Ureter (tissue), 1 donor: ENCODE data around the gene KLHL20. TPM values are rescaled to one million over a fixed set of nuclear protein-coding genes. Genes with fewer than 3 reads are reported as not detected.
"Not testable (repeated sequence)": the region's sequence is repeated elsewhere in the genome, so short reads cannot be mapped to it uniquely, and the experiment has no call there.

Experiments
- DNase-seq: peaks from one replicate; pipeline ENCODE4 v3.0.0-alpha.2; 2020; ENCODE audit warnings: low spot score
- total RNA-seq: library from RNA; stranded (reverse); gene quantifications from one replicate; pipeline ENCODE4 v1.2.4, GENCODE V29; 2023
- donor health status: DM: yes; HTN: yes; CAD: no.

The KLHL20 gene, protein sequence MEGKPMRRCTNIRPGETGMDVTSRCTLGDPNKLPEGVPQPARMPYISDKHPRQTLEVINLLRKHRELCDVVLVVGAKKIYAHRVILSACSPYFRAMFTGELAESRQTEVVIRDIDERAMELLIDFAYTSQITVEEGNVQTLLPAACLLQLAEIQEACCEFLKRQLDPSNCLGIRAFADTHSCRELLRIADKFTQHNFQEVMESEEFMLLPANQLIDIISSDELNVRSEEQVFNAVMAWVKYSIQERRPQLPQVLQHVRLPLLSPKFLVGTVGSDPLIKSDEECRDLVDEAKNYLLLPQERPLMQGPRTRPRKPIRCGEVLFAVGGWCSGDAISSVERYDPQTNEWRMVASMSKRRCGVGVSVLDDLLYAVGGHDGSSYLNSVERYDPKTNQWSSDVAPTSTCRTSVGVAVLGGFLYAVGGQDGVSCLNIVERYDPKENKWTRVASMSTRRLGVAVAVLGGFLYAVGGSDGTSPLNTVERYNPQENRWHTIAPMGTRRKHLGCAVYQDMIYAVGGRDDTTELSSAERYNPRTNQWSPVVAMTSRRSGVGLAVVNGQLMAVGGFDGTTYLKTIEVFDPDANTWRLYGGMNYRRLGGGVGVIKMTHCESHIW
- total RNA-seq = 28.8 TPM

DNA sequence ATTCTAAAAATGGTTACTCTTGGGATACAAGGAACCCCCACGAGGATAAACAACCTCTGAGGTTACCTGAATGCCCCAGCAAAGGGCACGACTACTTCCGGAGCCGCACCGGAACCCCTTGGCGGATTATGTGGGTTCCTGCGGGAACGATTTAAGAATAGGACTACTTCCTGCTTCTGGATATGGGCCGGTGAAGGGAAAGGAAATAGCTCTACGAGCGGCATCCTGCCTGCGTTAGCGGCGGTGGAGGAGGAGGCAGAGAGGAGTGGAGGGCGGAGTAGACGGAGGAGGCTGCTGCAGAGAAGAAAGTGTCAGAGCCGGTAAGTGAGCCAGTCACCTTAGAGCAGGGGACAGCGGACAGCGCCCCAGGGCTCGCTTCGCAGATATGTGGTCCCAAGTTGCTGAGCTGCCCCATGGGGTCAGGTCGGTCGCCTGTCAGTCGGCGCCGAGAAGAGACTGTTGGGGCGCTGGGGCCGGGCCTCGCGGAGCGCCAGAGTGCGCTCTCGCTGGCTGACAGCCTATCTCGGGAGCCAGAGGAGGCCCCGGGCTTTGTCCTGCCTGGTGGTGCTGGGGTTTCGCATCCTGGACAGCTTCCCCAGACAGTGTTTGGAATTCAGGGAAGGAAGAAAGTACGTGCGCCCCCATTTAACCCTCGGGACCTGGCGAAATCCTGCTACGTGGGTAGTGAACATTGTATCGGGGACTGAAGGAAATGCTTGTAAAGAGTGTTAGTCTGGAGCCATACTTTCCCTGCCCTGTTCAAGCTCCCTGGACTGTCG is at the start of gene KLHL20:
Gene KLHL20, plus strand, starts transcription at position 223 of the 779 bp plus-strand sequence. CDS start 1,063 bp downstream, outside the sequence.
- DNase-seq = peak; percentile 87

- DNase-seq = no peak
These were observed 48.1 kb upstream of the KLHL20 start for GRCh38 chr1:173666646-173667045.

DNA sequence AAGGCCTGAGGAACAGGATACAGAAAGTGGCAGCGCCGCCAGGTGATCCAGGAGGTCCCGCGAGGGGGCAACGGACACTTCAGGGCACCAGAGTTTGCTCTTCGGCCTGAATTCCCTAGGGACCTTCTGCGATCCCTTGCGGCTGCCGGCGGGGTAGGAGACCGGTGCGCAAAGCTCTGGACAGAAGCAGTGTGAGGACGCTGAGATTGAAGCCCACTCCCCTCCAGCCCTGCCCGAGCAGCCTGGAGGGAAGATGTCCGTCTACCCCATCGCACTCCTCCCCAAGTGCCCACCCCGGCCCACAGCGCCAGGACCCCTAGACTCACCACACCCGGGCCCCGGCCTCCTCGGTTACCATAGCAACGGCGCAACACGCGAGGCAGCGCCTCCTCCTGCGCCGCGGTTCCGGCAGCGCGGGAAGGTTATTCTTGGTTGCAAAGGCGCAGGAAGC is 45.3 kb upstream of the KLHL20 start, which contains the start of gene ANKRD45:
Gene ANKRD45, minus strand, starts transcription at position 361 of the 451 bp plus-strand sequence. CDS start 10,433 bp downstream, outside the sequence.
- DNase-seq = no peak

- DNase-seq = not testable (repeated sequence)
These were observed 40.3 kb upstream of the KLHL20 start for GRCh38 chr1:173674496-173674895.

DNA sequence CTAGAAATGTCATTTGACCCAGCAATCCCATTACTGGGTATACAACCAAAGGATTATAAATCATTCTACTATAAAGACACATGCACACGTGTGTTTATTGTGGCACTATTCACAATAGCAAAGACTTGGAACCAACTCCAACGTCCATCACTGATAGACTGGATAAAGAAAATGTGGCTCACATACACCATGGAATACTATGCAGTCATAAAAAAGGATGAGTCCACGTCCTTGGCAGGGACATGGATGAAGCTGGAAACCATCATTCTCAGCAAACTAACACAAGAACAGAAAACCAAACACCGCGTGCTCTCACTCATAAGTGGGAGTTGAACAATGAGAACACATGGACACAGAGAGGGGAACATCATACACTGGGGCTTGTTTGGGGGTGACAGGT is 34.6 kb upstream of the KLHL20 start:
- DNase-seq = not testable (repeated sequence)

DNA sequence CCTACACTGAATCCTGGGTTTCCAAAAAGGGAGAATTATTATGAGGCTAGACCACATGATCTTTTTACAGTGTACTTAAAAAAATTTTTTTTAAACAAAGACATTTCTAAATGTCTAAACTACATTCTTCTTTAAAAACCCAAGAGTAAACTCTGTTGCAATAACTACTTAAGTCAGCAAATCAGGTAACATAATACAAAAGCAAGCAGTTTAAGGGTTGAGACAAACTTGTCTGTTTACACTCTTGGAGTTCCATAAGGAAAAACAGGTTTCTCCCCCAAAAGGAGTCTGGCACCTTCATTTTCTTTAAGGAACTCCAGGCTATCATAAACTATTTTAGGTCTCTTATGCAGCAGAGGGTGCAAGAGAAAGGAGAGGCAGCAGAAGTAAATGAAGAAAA is 32.6 kb upstream of the KLHL20 start:
- DNase-seq = no peak

DNA sequence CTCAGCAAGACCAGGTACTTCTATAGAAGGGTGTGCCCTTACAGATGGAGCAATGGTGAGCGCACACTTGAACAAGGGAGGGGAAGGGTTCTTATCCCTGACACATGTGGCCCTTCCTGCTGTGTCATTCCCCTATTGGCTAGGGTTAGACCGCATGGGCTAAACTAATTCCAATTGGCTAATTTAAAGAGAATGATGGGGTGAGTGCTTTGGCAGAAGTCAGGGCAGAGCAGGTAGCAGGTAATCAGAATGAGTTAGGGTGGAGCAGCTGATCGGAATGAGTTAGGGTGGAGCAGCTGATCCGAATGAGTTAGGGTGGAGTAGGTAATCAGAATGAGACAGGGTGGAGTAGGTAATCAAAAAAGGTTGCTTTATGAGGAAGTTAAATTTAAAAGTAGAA is 30.9 kb upstream of the KLHL20 start:
- DNase-seq = not testable (repeated sequence)

DNA sequence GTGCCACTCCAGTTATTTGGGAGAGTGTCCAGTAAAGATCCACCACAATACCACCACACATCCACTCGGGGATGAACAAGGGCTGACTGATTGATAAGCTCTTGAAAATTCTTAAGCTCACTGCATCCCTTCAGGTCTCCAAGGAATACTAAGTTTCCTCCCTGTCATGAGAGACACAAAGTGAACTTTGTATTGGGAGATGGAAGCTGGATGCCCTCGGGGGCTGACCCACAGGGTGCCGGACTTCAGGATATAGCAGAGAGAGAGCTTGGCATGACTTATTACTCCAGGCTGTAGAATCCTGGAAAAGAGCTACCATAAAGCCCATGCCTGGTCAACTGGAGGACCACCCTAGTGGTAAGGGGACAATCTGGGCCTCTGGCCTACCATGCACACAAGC is 29.7 kb upstream of the KLHL20 start:
- not testable (repeated sequence) for DNase-seq

GRCh38 chr1:173688300-173688699 is 26.5 kb upstream of the KLHL20 start:
- DNase-seq = no peak

DNA sequence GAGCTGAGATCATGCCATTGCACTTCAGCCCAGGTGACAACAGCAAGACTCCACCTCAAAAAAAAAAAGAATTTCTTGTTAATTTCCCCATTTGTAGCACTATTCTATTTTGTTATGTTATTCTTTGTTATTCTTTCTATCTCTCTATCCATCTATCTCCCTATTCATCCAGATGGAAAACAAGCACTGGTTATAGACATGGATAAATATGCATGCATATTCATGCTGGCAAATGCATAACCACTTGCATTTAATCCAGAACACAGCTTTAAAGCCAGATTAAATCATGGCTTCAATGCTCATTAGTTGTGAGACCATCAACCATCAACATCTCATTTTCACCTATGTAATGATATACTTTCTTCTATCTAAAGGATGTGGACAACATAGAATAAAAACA is 21.5 kb upstream of the KLHL20 start:
- no peak for DNase-seq

DNA sequence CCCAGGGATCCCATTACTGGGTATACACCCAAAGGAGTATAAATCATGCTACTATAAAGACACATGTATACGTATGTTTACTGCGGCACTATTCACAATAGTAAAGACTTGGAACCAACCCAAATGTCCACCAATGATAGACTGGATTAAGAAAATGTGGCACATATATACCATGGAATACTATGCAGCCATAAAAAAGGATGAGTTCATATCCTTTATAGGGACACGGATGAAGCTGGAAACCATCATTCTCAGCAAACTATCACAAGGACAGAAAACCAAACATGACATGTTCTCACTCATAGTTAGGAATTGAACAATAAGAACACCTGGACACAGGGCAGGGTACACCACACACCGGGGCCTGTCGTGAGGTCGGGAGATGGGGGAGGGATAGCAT is 13.5 kb upstream of the KLHL20 start:
- DNase-seq = not testable (repeated sequence)

DNA sequence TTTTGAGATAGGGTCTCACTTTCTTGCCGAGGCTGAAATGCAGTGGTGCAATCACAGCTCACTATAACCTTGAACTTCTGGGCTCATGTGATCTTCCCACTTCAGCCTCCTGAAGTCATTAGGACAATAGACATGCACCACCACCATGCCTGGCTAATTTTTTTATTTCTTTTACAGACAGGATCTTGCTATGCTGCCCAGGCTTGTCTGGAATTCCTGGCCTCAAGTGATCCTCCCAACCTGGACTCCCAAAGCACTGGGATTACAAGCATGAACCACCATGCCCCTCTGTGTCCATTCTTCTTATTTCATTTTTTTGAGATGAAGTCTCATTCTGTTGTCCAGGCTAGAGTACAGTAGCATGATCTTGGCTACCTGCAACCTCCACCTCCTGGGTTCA is 12.0 kb upstream of the KLHL20 start:
- no peak for DNase-seq

- no peak for DNase-seq
These were observed 9.7 kb upstream of the KLHL20 start for GRCh38 chr1:173705117-173705516.

- no peak for DNase-seq
These were observed 6.0 kb upstream of the KLHL20 start for GRCh38 chr1:173708787-173709186.

GRCh38 chr1:173714441-173714758 is 381 bp upstream of the KLHL20 start:
- DNase-seq = no peak

DNA sequence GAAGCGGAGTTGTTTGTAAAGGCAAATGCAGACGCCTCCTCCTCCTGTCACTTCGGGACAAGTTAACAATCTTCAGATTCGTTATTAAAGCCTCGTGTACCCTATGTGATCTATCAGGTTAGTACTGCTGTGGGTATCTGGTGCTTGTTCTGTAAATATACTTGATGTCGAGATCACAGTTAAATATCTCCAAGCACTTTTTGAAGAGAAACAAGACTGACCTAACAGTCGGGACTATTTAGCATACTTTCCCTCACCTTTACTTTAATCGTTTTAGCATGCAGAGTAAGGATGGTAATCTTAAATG is 710 bp downstream of the KLHL20 start:
- DNase-seq = no peak

DNA sequence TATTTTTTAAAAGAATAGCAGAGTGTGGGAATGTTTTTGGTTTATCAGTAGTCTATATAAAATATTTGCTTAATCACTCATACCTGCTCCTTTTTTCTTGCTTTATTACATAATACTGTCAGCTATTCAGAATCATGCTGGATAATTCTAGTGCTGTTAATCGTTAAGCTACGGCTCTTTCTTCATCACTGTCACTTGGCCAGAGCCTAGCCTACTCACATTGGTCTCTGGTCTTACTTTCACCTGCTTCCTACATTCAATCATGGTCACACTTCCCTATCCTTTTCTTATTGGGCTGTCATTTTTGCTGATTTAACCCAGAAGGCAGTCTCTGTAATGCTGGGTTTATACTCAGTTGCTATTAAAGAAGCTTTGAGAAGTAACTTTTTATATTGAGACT is 2.5 kb downstream of the KLHL20 start:
- no peak for DNase-seq

DNA sequence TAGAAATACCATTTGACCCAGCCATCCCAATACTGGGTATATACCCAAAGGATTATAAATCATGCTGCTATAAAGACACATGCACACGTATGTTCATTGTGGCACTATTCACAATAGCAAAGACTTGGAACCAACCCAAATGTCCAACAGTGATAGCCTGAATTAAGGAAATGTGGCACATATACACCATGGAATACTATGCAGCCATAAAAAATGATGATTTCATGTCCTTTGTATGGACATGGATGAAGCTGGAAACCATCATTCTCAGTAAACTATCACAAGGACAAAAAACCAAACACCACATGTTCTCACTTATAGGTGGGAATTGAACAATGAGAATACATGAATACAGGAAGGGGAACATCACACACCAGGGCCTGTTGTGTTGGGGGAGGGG is 16.6 kb downstream of the KLHL20 start:
- DNase-seq = not testable (repeated sequence)

DNA sequence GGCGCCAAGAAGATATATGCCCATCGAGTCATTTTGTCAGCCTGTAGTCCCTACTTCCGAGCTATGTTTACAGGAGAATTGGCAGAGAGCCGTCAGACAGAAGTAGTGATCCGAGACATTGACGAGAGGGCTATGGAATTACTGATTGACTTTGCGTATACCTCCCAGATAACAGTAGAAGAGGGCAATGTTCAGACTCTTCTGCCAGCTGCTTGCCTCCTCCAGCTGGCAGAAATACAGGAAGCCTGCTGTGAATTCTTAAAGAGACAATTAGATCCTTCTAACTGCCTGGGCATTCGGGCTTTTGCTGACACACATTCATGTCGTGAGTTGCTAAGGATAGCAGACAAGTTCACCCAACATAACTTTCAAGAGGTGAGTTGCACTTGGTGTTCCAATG is 19.1 kb downstream of the KLHL20 start:
- DNase-seq = no peak

DNA sequence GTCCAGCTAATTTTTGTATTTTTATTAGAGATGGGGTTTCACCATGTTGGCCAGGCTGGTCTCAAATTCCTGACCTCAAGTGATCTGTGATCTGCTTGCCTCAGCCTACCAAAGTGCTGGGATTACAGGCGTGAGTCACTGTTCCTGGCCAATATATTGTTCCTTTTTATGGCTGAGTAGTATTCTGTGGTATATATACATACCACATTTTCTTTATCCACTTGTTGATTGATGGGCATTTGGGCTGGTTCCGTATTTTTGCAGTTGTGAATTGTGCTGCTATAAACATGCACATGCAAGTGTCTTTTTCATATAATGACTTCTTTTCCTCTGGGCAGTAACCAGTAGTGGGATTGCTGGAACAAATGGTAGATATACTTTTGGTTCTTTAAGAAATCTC is 21.3 kb downstream of the KLHL20 start:
- not testable (repeated sequence) for DNase-seq

- no peak for DNase-seq
These were observed 27.6 kb downstream of the KLHL20 start for GRCh38 chr1:173742203-173742886.

- no peak for DNase-seq
These were observed 29.9 kb downstream of the KLHL20 start for GRCh38 chr1:173744651-173745050.
